WTC11 (cell line): ENCODE data around the gene CEP85. TPM values are rescaled to one million over a fixed set of nuclear protein-coding genes. Genes with fewer than 3 reads are reported as not detected.
A peak's percentile ranks its signal among the peaks of the same experiment; 100 is the strongest.

Experiments
- ATAC-seq: fragments of 200-7000 bp; cut with Tn5 transposase; 2 replicates; pipeline ENCODE4 v1.10.0; 2021; ENCODE audit warnings: mild to moderate bottlenecking, moderate library complexity
- CTCF ChIA-PET: fragments of 300-600 bp; sonication (Branson Sonifier 250); formaldehyde crosslinking; loops from one replicate; lab custom pipeline; 2021; ENCODE audit warnings: antibody characterized with exemption; lab: Charles Lee
- POLR2A ChIA-PET: fragments of 350-600 bp; sonication (Branson Sonifier 250); formaldehyde crosslinking; loops from one replicate; lab custom pipeline; 2021; ENCODE audit warnings: antibody characterized with exemption; lab: Charles Lee
- DNase-seq: peaks from one replicate; pipeline ENCODE4 v3.0.0; 2021; ENCODE audit warnings: low spot score
- H3K27ac Mint-ChIP-seq: 2 replicates; pipeline ENCODE4 v1.8.0; 2021; ENCODE audit warnings: mixed read lengths
- H3K27me3 Mint-ChIP-seq: 2 replicates; pipeline ENCODE4 v1.8.0; 2021; ENCODE audit warnings: low read depth, mild to moderate bottlenecking, moderate library complexity, mixed read lengths
- H3K36me3 Mint-ChIP-seq: 2 replicates; pipeline ENCODE4 v1.8.0; 2021; ENCODE audit warnings: mixed read lengths
- H3K4me1 Mint-ChIP-seq: 2 replicates; pipeline ENCODE4 v1.8.0; 2022; ENCODE audit warnings: mixed read lengths
- H3K4me3 Mint-ChIP-seq: 2 replicates; pipeline ENCODE4 v1.8.0; 2021; ENCODE audit warnings: mild to moderate bottlenecking, moderate library complexity, mixed read lengths
- H3K9me3 Mint-ChIP-seq: 2 replicates; pipeline ENCODE4 v1.8.0; 2021; ENCODE audit warnings: mixed read lengths
- AFF4 ChIP-seq: sonication (generic); formaldehyde crosslinking; IDR thresholded peaks from 2 replicates; pipeline ENCODE4 v1.8.1; 2023; ENCODE audit warnings: mild to moderate bottlenecking, missing genetic modification reagents, borderline replicate concordance
- EMX1 ChIP-seq: fragments of 250-450 bp; sonication (Bioruptor Pico); IDR thresholded peaks from 2 replicates; pipeline ENCODE4 v1.8.0; 2021; ENCODE audit warnings: mild to moderate bottlenecking
- ERG ChIP-seq: fragments of 250-450 bp; sonication (Bioruptor Pico); IDR thresholded peaks from 2 replicates; pipeline ENCODE4 v1.8.0; 2021; ENCODE audit warnings: mild to moderate bottlenecking
- FOXP4 ChIP-seq: sonication (generic); formaldehyde crosslinking; IDR thresholded peaks from 2 replicates; pipeline ENCODE4 v1.8.0; 2022; ENCODE audit warnings: mild to moderate bottlenecking, missing genetic modification reagents
- GABPB1 ChIP-seq: sonication (generic); formaldehyde crosslinking; IDR thresholded peaks from 2 replicates; pipeline ENCODE4 v1.8.1; 2023; ENCODE audit warnings: mild to moderate bottlenecking, missing genetic modification reagents
- HMGA2 ChIP-seq: fragments of 250-450 bp; sonication (Bioruptor Pico); IDR thresholded peaks from 2 replicates; pipeline ENCODE4 v1.4.0; 2021; ENCODE audit warnings: mild to moderate bottlenecking, moderate library complexity
- IRF1 ChIP-seq: sonication (generic); formaldehyde crosslinking; IDR thresholded peaks from 2 replicates; pipeline ENCODE4 v1.8.0; 2023; ENCODE audit warnings: missing genetic modification reagents
- JAZF1 ChIP-seq: fragments of 250-450 bp; sonication (Bioruptor Pico); IDR thresholded peaks from 2 replicates; pipeline ENCODE4 v1.9.0; 2021; ENCODE audit warnings: moderate library complexity, mild to moderate bottlenecking, inconsistent platforms
- MXD4 ChIP-seq: fragments of 250-450 bp; sonication (Bioruptor Pico); IDR thresholded peaks from 2 replicates; pipeline ENCODE4 v1.8.0; 2021; ENCODE audit warnings: mild to moderate bottlenecking, moderate library complexity, borderline replicate concordance
- NFATC4 ChIP-seq: fragments of 250-450 bp; sonication (Bioruptor Pico); IDR thresholded peaks from 2 replicates; pipeline ENCODE4 v1.9.0; 2021; ENCODE audit warnings: mild to moderate bottlenecking
- NFYB ChIP-seq: sonication (generic); formaldehyde crosslinking; conservative IDR thresholded peaks from 2 replicates; pipeline ENCODE4 v1.8.0; 2022; ENCODE audit warnings: low read depth, missing genetic modification reagents
- NR1H2 ChIP-seq: sonication (generic); formaldehyde crosslinking; IDR thresholded peaks from 2 replicates; pipeline ENCODE4 v1.9.0; 2021; ENCODE audit warnings: mild to moderate bottlenecking, moderate library complexity, missing genetic modification reagents
- TEAD4 ChIP-seq: sonication (generic); formaldehyde crosslinking; IDR thresholded peaks from 2 replicates; pipeline ENCODE4 v1.8.0; 2022; ENCODE audit warnings: mild to moderate bottlenecking, missing genetic modification reagents
- TP53 ChIP-seq: sonication (generic); formaldehyde crosslinking; IDR thresholded peaks from 2 replicates; pipeline ENCODE4 v1.8.1; 2023; ENCODE audit warnings: mild to moderate bottlenecking, missing genetic modification reagents
- USF1 ChIP-seq: sonication (generic); formaldehyde crosslinking; IDR thresholded peaks from 2 replicates; pipeline ENCODE4 v1.8.0; 2022; ENCODE audit warnings: mild to moderate bottlenecking, missing genetic modification reagents
- ZBTB43 ChIP-seq: sonication (generic); formaldehyde crosslinking; IDR thresholded peaks from 2 replicates; pipeline ENCODE4 v1.8.1; 2023; ENCODE audit warnings: mild to moderate bottlenecking, missing genetic modification reagents
- ZMAT4 ChIP-seq: fragments of 250-450 bp; sonication (Bioruptor Pico); IDR thresholded peaks from 2 replicates; pipeline ENCODE4 v1.9.0; 2021; ENCODE audit warnings: mild to moderate bottlenecking
- ZNF219 ChIP-seq: sonication (generic); formaldehyde crosslinking; IDR thresholded peaks from 2 replicates; pipeline ENCODE4 v1.8.0; 2023; ENCODE audit warnings: missing genetic modification reagents, mild to moderate bottlenecking, borderline replicate concordance
- ZNF317 ChIP-seq: sonication (generic); formaldehyde crosslinking; IDR thresholded peaks from 2 replicates; pipeline ENCODE4 v1.8.1; 2023; ENCODE audit warnings: low read depth, mild to moderate bottlenecking, moderate library complexity, missing genetic modification reagents, borderline replicate concordance
- ZNF532 ChIP-seq: fragments of 250-450 bp; sonication (Bioruptor Pico); IDR thresholded peaks from 2 replicates; pipeline ENCODE4 v1.9.0; 2021; ENCODE audit warnings: mild to moderate bottlenecking, borderline replicate concordance
- total RNA-seq: library from RNA; stranded (reverse); gene quantifications from 3 replicates; pipeline ENCODE4 v1.2.3, GENCODE V29; 2021

CEP85 gene
- total RNA-seq, 1 experiment from 2014 or later, result 40.8 TPM

GRCh38 chr1:26306290-26307229 is 72.6 kb downstream of the CEP85 start, which contains the start of gene UBXN11 (continued):
- TF ChIP-seq AFF4 (CRISPR knock-in tag) (no peak), USF1 (0 out of 2 replicates have a peak, but pooled peaks have one; percentile 10), NFATC4 (no peak), NFYB (CRISPR knock-in tag) (peak; percentile 83), FOXP4 (CRISPR knock-in tag) (0 out of 2 replicates have a peak, but pooled peaks have one; percentile 53)

- Mint-ChIP-seq H3K27ac (peak overlapping the region; percentile 70), H3K4me3 (peak overlapping the region; percentile 99), H3K4me1 (peaks cover 23% of the 10 kb centered on the region), H3K9me3 (no peaks in the 10 kb centered on the region), H3K36me3 (no peaks in the 10 kb centered on the region), H3K27me3 (peaks cover 4% of the 10 kb centered on the region)
- ATAC-seq (no peak), DNase-seq (no peak)
- ChIA-PET CTCF (interaction anchor here (0.7 to 5.2 kb wide), 10 partner anchors 14 to 976 kb away, joined by 3 to 42 read pairs (median 4); partner anchors contain the start of genes CEP85, SH3BGRL3 and ZNF593), POLR2A (interaction anchor here (0.7 kb wide), 1 partner anchor 14 kb away, joined by 5 read pairs; no protein-coding TSS in a partner anchor)
- TF ChIP-seq ZNF219 (no peak), TEAD4 (CRISPR knock-in tag) (no peak), JAZF1 (CRISPR knock-in tag) (no peak), IRF1 (CRISPR knock-in tag) (no peak), HMGA2 (CRISPR knock-in tag) (no peak), ERG (no peak), MXD4 (CRISPR knock-in tag) (no peak), ZNF532 (CRISPR knock-in tag) (no peak), NR1H2 (CRISPR knock-in tag) (no peak), ZMAT4 (no peak), ZBTB43 (CRISPR knock-in tag) (no peak), ZNF317 (CRISPR knock-in tag) (no peak), TP53 (CRISPR knock-in tag) (no peak), GABPB1 (CRISPR knock-in tag) (no peak), EMX1 (CRISPR knock-in tag) (no peak)
These were observed 73.4 kb downstream of the CEP85 start for GRCh38 chr1:26307363-26307781.
